Muscle layer of duodenum (tissue), 2 donors: ENCODE data around the gene RHOT2.

Experiments
- H3K27ac ChIP-seq: one replicate; pipeline ENCODE4 v1.7.0; 2013; ENCODE audit warnings: mild to moderate bottlenecking, low read length
- H3K27me3 ChIP-seq: one replicate; pipeline ENCODE4 v1.7.0; 2013; ENCODE audit warnings: low read depth, mild to moderate bottlenecking, control low read depth, low read length
- H3K36me3 ChIP-seq, 2 donors: one replicate each; pipeline ENCODE4 v1.7.0; 2013; ENCODE audit warnings: low read length in 2 of 2, control low read depth in 1 of 2, mild to moderate bottlenecking in 1 of 2; ENCODE audit not compliant: insufficient read depth in 2 of 2, control insufficient read depth in 1 of 2
- H3K4me1 ChIP-seq, 2 donors: one replicate each; pipeline ENCODE4 v1.7.0; 2013; ENCODE audit warnings: low read length in 2 of 2, mild to moderate bottlenecking in 2 of 2, control low read depth in 1 of 2, moderate library complexity in 1 of 2; ENCODE audit not compliant: insufficient read depth in 2 of 2, control insufficient read depth in 1 of 2
- H3K4me3 ChIP-seq, 2 donors: one replicate each; pipeline ENCODE4 v1.7.0; 2013; ENCODE audit warnings: low read length in 2 of 2, low read depth in 1 of 2, mild to moderate bottlenecking in 1 of 2
- H3K9me3 ChIP-seq, 2 donors: one replicate each; pipeline ENCODE4 v1.7.0; 2013; ENCODE audit warnings: low read length in 2 of 2, control low read depth in 1 of 2, mild to moderate bottlenecking in 1 of 2; ENCODE audit not compliant: control insufficient read depth in 1 of 2
- donor health status: healthy.

RHOT2 gene

DNA sequence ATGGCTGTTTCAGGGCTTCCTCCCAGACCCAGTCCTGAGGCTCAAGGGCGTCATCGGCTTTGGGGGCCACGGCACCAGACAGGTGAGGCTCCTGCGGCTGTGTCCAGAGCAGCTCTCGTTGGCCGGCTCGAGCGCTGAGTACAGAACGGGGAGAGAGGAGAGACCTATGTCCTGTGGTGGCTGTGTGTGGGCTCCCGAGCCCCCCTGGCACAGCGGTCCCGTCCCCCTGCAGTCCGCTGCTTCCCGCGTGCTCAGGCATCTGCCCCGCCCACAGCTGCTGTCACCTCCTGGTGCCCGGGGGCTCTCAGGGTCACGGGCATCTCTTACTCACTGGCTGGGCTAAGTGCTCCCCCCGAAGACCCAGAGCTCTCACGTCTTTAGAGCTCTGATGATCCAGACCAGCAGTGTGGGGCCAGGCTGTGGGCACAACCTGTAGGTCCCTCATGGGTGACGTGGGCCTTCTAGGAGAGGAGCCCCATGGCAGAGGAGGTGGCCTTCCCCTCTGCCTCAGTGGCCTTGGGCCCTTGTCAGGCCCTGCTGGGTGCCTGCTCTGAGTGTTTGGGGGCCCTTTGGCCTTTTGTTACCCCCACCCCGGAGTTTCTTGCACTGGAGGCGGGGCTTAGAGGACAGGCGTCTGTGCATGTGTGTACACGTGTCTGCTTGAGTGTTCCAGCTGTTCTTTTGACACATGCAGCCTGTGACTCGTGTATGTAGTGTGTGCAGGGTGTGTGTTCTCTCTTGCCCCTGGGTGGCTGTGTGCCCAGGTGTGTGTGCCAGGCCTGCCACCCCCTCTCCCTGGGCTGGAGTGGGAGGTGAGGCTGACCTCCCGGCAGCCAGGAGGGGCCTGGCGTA lies 15.3 kb upstream of the RHOT2 start:
- H3K36me3 ChIP-seq: peaks cover 0 to 16% of the 10 kb centered on the region in 2 donors
- H3K4me3 ChIP-seq: no peak overlapping the region
- H3K4me1 ChIP-seq: peaks cover 0 to 25% of the 10 kb centered on the region in 2 donors
- no peak overlapping the region for H3K27ac ChIP-seq
- H3K27me3 ChIP-seq: no peaks in the 10 kb centered on the region
- H3K9me3 ChIP-seq: no peaks in the 10 kb centered on the region

DNA sequence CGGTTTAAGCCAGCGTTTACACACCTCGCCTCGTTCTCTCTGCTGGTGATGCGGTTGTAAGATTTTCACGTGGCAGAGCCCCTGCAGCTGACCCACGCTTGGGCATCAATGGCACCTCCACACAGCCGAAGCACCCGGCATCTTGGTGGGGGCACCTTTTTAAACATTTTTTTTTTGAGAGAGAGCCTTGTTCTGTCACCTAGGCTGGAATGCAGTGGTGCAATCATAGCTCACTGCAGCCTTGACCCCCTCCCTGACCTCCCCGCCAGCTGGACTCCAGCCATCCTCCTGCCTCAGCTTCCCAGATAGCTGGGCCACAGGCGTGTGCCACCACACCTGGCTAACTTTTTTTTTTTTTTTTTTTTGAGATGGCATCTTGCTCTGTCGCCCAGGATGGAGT lies 13.9 kb upstream of the RHOT2 start:
- H3K4me3 ChIP-seq: no peak overlapping the region
- peaks cover 0 to 25% of the 10 kb centered on the region in 2 donors for H3K36me3 ChIP-seq
- H3K9me3 ChIP-seq: no peaks in the 10 kb centered on the region
- H3K27ac ChIP-seq: no peak overlapping the region
- H3K27me3 ChIP-seq: no peaks in the 10 kb centered on the region
- H3K4me1 ChIP-seq: peaks cover 0 to 14% of the 10 kb centered on the region in 2 donors

DNA sequence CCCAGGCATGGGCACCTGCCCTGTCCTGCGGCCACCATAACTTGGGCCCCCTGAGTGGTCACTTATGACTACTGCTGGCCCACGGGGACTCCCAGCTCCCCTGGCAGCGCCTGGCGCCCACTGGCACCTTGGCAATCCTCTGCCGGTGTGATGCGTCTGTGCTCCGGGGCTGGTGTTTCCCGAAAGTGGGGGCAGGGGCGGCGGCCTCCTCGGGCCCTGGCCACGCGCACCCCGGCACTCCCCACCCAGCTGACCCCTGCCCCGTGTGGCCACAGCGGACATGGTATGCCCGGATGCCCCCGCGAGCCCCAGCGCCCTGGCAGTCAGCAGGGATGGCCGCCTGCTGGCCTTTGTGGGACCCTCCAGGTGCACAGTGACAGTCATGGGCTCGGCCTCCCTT lies 10.4 kb upstream of the RHOT2 start:
- Histone ChIP-seq H3K4me3 (no peak overlapping the region), H3K27ac (no peak overlapping the region), H3K4me1 (peaks cover 0 to 14% of the 10 kb centered on the region in 2 donors), H3K27me3 (no peaks in the 10 kb centered on the region), H3K36me3 (peaks cover 0 to 20% of the 10 kb centered on the region in 2 donors), H3K9me3 (no peaks in the 10 kb centered on the region)

DNA sequence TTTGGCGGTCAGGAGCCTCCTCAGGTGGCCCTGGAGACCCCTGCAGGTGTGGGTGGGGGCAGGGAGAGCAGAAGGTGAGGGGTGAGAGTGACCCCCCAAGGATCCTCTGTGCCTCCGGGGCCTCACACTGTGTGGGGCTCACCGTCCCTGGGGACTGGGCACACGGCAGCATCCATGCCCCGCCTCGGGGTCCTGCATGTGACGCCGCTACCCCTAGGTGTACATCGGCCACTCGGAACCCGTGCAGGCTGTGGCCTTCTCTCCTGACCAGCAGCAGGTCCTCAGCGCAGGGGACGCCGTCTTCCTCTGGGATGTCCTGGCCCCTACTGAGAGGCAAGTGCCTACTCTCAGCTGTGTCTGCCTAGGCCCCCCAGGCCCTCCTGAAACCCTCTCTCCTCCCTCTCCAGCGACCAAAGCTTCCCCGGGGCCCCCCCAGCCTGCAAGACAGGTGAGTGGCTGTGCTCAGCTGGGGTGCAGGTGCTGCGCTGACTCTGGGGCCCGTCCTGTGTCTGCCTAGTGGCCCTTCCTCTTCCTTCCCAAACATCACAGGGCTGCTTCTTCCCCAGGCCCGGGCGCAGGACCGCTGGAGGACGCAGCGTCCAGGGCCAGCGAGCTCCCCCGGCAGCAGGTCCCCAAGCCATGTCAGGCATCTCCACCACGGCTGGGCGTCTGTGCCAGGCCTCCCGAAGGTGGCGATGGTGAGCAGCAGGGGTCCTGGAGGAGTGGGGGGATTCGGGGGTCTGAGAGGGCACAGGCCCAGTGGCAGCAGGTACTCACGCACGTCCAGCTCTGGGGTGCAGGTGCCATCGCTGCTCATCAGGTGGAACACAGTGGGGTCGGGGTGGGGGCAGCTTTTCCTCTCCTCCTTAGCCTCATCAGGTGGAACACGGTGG lies 9.0 kb upstream of the RHOT2 start:
- Histone ChIP-seq H3K4me3 (no peak overlapping the region), H3K36me3 (peaks cover 0 to 20% of the 10 kb centered on the region in 2 donors), H3K9me3 (no peaks in the 10 kb centered on the region), H3K27ac (no peak overlapping the region), H3K27me3 (no peaks in the 10 kb centered on the region), H3K4me1 (peaks cover 0 to 14% of the 10 kb centered on the region in 2 donors)

DNA sequence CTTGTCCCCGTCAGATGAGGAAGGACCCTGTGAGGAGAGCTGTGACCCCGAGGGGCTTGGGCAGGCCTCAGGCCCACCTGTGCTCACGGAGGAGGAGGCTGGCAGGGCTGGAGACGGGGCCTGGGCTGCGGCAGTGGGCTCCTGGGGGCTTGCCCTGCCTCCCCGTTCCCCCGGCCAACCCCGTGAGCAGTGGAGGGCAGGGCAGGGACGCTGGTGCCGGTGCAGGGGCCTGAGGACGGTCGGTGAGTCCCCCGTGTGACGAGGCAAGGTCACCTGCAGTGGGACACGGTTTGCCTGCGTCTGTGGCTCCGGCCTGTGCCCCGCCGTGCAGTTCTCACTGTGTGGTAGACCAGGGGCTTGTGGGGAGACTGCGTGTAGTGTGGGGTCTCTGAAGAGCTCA lies 8.3 kb upstream of the RHOT2 start:
- peaks cover 0 to 14% of the 10 kb centered on the region in 2 donors for H3K4me1 ChIP-seq
- H3K36me3 ChIP-seq: peaks cover 0 to 20% of the 10 kb centered on the region in 2 donors
- no peaks in the 10 kb centered on the region for H3K27me3 ChIP-seq
- H3K27ac ChIP-seq: no peak overlapping the region
- H3K9me3 ChIP-seq: no peaks in the 10 kb centered on the region
- no peak overlapping the region for H3K4me3 ChIP-seq

DNA sequence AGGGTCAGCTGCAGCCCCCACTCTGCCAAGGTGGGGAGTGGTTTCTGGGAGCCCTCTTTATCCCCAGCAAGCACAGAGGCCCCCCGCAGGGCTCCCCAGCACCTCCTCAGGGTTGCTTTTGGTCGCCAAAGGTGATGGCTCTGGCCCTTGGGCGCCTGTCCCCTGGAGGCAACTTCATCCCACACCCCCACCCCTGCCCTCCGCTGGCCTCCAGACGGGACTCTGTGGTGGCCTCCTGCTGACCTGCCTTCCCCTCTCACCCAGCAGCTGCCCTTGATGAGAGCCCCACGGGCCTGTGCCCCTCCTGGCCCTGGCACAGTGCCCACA lies 7.8 kb upstream of the RHOT2 start:
- Histone ChIP-seq H3K4me3 (no peak overlapping the region), H3K27me3 (no peaks in the 10 kb centered on the region), H3K4me1 (peaks cover 0 to 14% of the 10 kb centered on the region in 2 donors), H3K27ac (no peak overlapping the region), H3K9me3 (no peaks in the 10 kb centered on the region), H3K36me3 (peaks cover 0 to 20% of the 10 kb centered on the region in 2 donors)

DNA sequence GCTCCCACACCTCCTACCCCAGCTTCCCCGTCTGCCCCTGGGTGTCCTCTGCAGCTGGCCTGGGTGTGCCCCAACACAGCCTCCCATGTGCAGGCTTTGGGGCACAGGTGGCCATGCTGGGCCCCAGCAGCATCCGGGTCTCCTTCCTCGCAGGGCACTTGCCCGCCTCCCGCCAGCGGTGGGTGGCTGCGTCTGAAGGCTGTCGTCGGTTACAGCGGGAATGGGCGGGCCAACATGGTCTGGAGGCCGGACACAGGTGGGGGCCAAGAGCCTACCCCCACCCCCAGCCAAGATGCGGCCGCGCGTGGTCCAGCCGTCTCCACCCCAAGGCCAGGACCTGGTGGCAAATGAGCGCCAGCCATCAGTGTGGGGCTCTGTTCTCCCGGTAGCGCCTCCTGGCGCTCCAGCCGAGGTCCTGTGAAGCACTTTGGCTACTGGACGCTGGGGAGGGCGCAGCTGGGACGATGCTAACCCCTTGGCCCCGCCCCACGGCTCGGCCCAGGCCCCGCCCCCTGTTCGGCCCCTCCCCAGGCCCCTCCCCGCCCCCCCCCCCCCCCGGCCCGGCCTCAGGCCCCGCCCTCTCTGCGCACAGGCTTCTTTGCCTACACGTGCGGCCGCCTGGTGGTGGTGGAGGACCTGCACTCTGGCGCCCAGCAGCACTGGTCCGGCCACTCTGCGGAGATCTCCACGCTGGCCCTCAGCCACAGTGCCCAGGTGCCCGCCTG lies 7.3 kb upstream of the RHOT2 start:
- H3K27ac ChIP-seq: no peak overlapping the region
- no peaks in the 10 kb centered on the region for H3K9me3 ChIP-seq
- H3K27me3 ChIP-seq: no peaks in the 10 kb centered on the region
- H3K4me3 ChIP-seq: peak overlapping the region in 1 of 2 donors; percentile 35
- H3K4me1 ChIP-seq: peaks cover 0 to 14% of the 10 kb centered on the region in 2 donors
- H3K36me3 ChIP-seq: peaks cover 0 to 20% of the 10 kb centered on the region in 2 donors

DNA sequence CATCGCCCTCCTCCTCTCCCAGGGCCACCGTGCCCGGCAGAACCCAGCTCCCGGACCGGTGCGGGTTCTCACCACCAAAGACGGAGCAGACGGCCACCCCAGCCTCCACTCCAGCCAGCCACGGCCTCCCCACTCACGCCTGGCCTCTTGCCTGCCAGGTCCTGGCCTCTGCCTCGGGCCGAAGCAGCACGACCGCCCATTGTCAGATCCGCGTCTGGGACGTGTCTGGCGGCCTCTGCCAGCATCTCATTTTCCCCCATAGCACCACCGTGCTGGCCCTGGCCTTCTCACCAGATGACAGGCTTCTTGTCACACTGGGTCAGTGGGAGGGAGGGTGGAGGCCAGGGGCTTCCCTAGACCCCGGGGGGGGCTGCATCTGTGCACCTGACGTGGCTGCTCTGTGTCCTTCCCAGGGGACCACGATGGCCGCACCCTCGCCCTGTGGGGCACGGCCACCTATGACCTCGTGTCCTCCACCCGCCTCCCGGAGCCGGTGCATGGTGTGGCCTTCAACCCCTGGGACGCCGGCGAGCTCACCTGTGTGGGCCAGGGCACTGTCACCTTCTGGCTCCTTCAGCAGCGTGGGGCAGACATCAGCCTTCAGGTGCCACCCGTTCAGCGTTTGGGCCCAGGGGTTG lies 6.6 kb upstream of the RHOT2 start:
- Histone ChIP-seq H3K27ac (no peak overlapping the region), H3K9me3 (no peaks in the 10 kb centered on the region), H3K27me3 (no peaks in the 10 kb centered on the region), H3K4me3 (peak overlapping the region in 1 of 2 donors; percentile 35), H3K36me3 (peaks cover 0 to 14% of the 10 kb centered on the region in 2 donors), H3K4me1 (peaks cover 0 to 14% of the 10 kb centered on the region in 2 donors)

DNA sequence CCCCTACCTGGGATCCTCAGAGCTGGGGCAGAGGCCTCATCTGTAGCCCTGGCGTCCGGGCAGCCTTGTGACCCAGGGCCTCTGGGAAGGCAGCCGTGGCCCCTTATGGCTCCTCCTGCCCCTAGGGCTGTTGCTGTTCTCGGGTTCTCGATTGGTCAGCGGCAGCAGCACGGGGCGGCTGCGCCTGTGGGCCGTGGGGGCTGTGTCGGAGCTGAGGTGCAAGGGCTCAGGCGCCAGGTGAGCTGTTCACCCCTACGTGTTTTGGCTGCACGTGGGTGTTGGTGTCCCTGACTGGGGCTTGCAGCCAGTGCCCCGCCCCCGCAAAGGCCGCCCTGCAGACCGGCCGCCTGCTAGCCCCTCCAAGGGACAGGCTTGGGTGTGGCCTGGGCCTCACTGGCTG lies 5.8 kb upstream of the RHOT2 start:
- Histone ChIP-seq H3K9me3 (no peaks in the 10 kb centered on the region), H3K36me3 (peaks cover 0 to 14% of the 10 kb centered on the region in 2 donors), H3K4me3 (no peak overlapping the region), H3K4me1 (peaks cover 0 to 14% of the 10 kb centered on the region in 2 donors), H3K27ac (no peak overlapping the region), H3K27me3 (no peaks in the 10 kb centered on the region)

DNA sequence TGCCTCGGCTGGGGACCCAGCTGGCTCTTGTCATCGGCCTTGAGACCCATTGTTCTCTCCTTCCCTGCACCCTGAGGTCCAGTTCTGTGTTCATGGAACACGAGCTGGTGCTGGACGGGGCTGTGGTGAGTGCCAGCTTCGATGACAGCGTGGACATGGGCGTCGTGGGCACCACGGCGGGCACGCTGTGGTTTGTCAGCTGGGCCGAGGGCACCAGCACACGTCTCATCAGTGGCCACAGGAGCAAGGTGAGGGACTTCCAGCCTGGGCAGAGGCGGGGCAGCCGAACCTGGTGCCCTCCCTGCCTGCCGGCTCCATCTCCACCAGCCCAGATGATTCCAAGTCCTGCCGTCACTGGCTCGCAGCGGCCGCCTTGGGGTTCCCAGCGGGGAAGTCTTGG lies 5.3 kb upstream of the RHOT2 start:
- H3K36me3 ChIP-seq: peaks cover 0 to 10% of the 10 kb centered on the region in 2 donors

More for the DNA sequence above, 5.3 kb upstream of the RHOT2 start:
- H3K27me3 ChIP-seq: no peaks in the 10 kb centered on the region
- H3K4me1 ChIP-seq: peaks cover 0 to 18% of the 10 kb centered on the region in 2 donors
- H3K27ac ChIP-seq: no peak overlapping the region
- H3K9me3 ChIP-seq: no peaks in the 10 kb centered on the region
- no peak overlapping the region for H3K4me3 ChIP-seq
